H1 (cell line): Measurements from ENCODE around the gene PRSS21. TPM values are rescaled to one million over a fixed set of nuclear protein-coding genes. Genes with fewer than 3 reads are reported as not detected.

Experiments used
- CTCF ChIA-PET: fragments of 300-600 bp; sonication (Branson Sonifier 250); formaldehyde crosslinking; loops from one replicate; lab custom pipeline; 2021; ENCODE audit not compliant: partially characterized antibody; lab: Charles Lee
- POLR2A ChIA-PET: fragments of 300-600 bp; sonication (Branson Sonifier 250); formaldehyde crosslinking; loops from one replicate; lab custom pipeline; 2021; ENCODE audit warnings: inconsistent platforms; ENCODE audit not compliant: partially characterized antibody; lab: Charles Lee
- DNase-seq, 2 experiments: peaks; one replicate each; pipeline versions ENCODE4 v3.0.0 to v3.0.0-alpha.2; 2010 to 2022; ENCODE audit warnings: low spot score in 2 of 2, low read depth in 1 of 2, mixed read lengths in 1 of 2
- FAIRE-seq: peaks from 2 replicates; lab custom pipeline; 2011; peaks lifted over from hg19 to GRCh38; lab: Jason Lieb, UNC
- H2AFZ ChIP-seq: 2 replicates; pipeline ENCODE4 v1.8.1; 2012; ENCODE audit warnings: low read length, inconsistent platforms
- H2AK5ac ChIP-seq: 2 replicates; pipeline ENCODE4 v1.6.1; 2013; ENCODE audit warnings: low read depth, low read length
- H2BK120ac ChIP-seq: replicated peaks from 2 replicates; pipeline ENCODE3; 2013; ENCODE audit warnings: low read depth, low read length, inconsistent platforms
- H2BK12ac ChIP-seq: 2 replicates; pipeline ENCODE4 v1.6.1; 2013; ENCODE audit warnings: low read depth, low read length
- H2BK15ac ChIP-seq: 2 replicates; pipeline ENCODE4 v1.6.1; 2013; ENCODE audit warnings: low read length
- H2BK20ac ChIP-seq: 2 replicates; pipeline ENCODE4 v1.6.1; 2013; ENCODE audit warnings: low read length
- H2BK5ac ChIP-seq: 2 replicates; pipeline ENCODE4 v1.6.1; 2013; ENCODE audit warnings: low read depth, low read length
- H3K14ac ChIP-seq: 2 replicates; pipeline ENCODE4 v1.6.1; 2013; ENCODE audit warnings: inconsistent platforms; ENCODE audit not compliant: insufficient read length
- H3K18ac ChIP-seq: 2 replicates; pipeline ENCODE4 v1.6.1; 2013; ENCODE audit warnings: low read length; ENCODE audit errors: extremely low read depth
- H3K23ac ChIP-seq: 2 replicates; pipeline ENCODE4 v1.6.1; 2013; ENCODE audit warnings: inconsistent platforms; ENCODE audit not compliant: insufficient read length
- H3K23me2 ChIP-seq: 2 replicates; pipeline ENCODE4 v1.6.1; 2013; ENCODE audit warnings: low read depth, low read length
- H3K27ac ChIP-seq: 2 replicates; pipeline ENCODE4 v1.6.1; 2011; ENCODE audit warnings: low read depth, low read length, inconsistent platforms
- H3K27me3 ChIP-seq, 4 experiments: replicated peaks in 1 of 4; 1 replicate in 1 of 4; 2 replicates in 3 of 4; pipeline versions ENCODE4 v1.6.1 to v1.8.1; 2011 to 2013; ENCODE audit warnings: low read length in 3 of 4, mild to moderate bottlenecking in 3 of 4, inconsistent platforms in 2 of 4, mixed read lengths in 2 of 4, moderate library complexity in 1 of 4; ENCODE audit not compliant: control insufficient read depth in 3 of 4, insufficient read depth in 3 of 4; ENCODE audit errors: extremely low read depth in 1 of 4
- H3K36me3 ChIP-seq, 4 experiments: 2 replicates each; pipeline versions ENCODE4 v1.6.1 to v1.8.1; 2011 to 2013; ENCODE audit warnings: mild to moderate bottlenecking in 4 of 4, low read length in 3 of 4, moderate library complexity in 2 of 4, control low read depth in 1 of 4, inconsistent platforms in 1 of 4; ENCODE audit not compliant: insufficient read depth in 4 of 4, control insufficient read depth in 2 of 4
- H3K4ac ChIP-seq: replicated peaks from 2 replicates; pipeline ENCODE3; 2013; ENCODE audit warnings: low read length, low read depth, mixed read lengths, inconsistent platforms; ENCODE audit not compliant: insufficient read length
- H3K4me1 ChIP-seq, 4 experiments: replicated peaks in 1 of 4; 1 replicate in 1 of 4; 2 replicates in 3 of 4; pipeline versions ENCODE4 v1.6.1 to v1.8.1; 2011 to 2013; ENCODE audit warnings: low read length in 3 of 4, inconsistent platforms in 2 of 4, mixed read lengths in 1 of 4; ENCODE audit not compliant: insufficient read depth in 4 of 4, control insufficient read depth in 3 of 4
- H3K4me2 ChIP-seq, 2 experiments: 2 replicates each; pipeline versions ENCODE4 v1.6.1 to v1.8.1; 2011 to 2013; ENCODE audit warnings: low read depth in 2 of 2, low read length in 2 of 2, control low read depth in 1 of 2, inconsistent platforms in 1 of 2, mild to moderate bottlenecking in 1 of 2; ENCODE audit not compliant: insufficient read depth in 1 of 2
- H3K4me3 ChIP-seq, 4 experiments: fragments of 200-600, 300-600 bp in 1 of 4; sonication (generic), shearing (Covaris generic), sonication (Bioruptor Twin) in 1 of 4; 2 replicates each; pipeline versions ENCODE4 v1.5.1 to v1.8.1; 2011 to 2016; ENCODE audit warnings: low read length in 4 of 4, low read depth in 3 of 4, control low read depth in 2 of 4, inconsistent platforms in 2 of 4, mild to moderate bottlenecking in 2 of 4, mixed read lengths in 1 of 4, moderate library complexity in 1 of 4; ENCODE audit not compliant: insufficient read depth in 2 of 4; ENCODE audit errors: extremely low read depth in 1 of 4
- H3K56ac ChIP-seq: replicated peaks from 2 replicates; pipeline ENCODE3; 2013; ENCODE audit warnings: low read depth, mild to moderate bottlenecking, mixed read lengths, low read length, inconsistent platforms; ENCODE audit not compliant: insufficient read length
- H3K79me1 ChIP-seq: 2 replicates; pipeline ENCODE4 v1.6.1; 2013; ENCODE audit warnings: low read depth, low read length, control low read depth
- H3K79me2 ChIP-seq, 2 experiments: 2 replicates each; pipeline versions ENCODE4 v1.6.1 to v1.8.1; 2012 to 2013; ENCODE audit warnings: low read length in 2 of 2, mild to moderate bottlenecking in 2 of 2, inconsistent platforms in 1 of 2; ENCODE audit not compliant: insufficient read depth in 2 of 2, control insufficient read depth in 1 of 2
- H3K9ac ChIP-seq, 4 experiments: replicated peaks in 1 of 4; 1 replicate in 1 of 4; 2 replicates in 3 of 4; pipeline versions ENCODE4 v1.6.1 to v1.8.1; 2011 to 2013; ENCODE audit warnings: low read depth in 3 of 4, low read length in 3 of 4, control low read depth in 2 of 4, mild to moderate bottlenecking in 2 of 4, moderate library complexity in 2 of 4, inconsistent platforms in 1 of 4; ENCODE audit errors: extremely low read depth in 1 of 4
- H3K9me3 ChIP-seq, 2 experiments: 2 replicates each; pipeline versions ENCODE4 v1.6.1 to v1.8.1; 2012 to 2013; ENCODE audit warnings: mild to moderate bottlenecking in 2 of 2, moderate library complexity in 2 of 2, control low read depth in 1 of 2, inconsistent platforms in 1 of 2, low read depth in 1 of 2, low read length in 1 of 2, mixed read lengths in 1 of 2; ENCODE audit not compliant: insufficient read depth in 2 of 2
- H4K20me1 ChIP-seq, 2 experiments: replicated peaks in 1 of 2; 2 replicates each; pipeline versions ENCODE3 to v1.8.1; 2011 to 2013; ENCODE audit warnings: inconsistent platforms in 2 of 2, low read length in 2 of 2, mild to moderate bottlenecking in 1 of 2; ENCODE audit not compliant: insufficient read depth in 2 of 2, control insufficient read depth in 1 of 2
- H4K5ac ChIP-seq: 2 replicates; pipeline ENCODE4 v1.6.1; 2013; ENCODE audit warnings: low read length, low read depth, mixed read lengths, inconsistent platforms; ENCODE audit not compliant: insufficient read length
- H4K8ac ChIP-seq: 2 replicates; pipeline ENCODE4 v1.8.0; 2013; ENCODE audit warnings: mild to moderate bottlenecking, moderate library complexity, low read length, inconsistent platforms; ENCODE audit not compliant: insufficient read depth; ENCODE audit errors: extremely low read depth
- H4K91ac ChIP-seq: replicated peaks from 2 replicates; pipeline ENCODE3; 2013; ENCODE audit warnings: low read length, mixed read lengths, inconsistent platforms; ENCODE audit not compliant: insufficient read length
- ASH2L ChIP-seq: fragments of 200-600, 300-600 bp; sonication (generic); IDR thresholded peaks from one replicate; pipeline ENCODE4 v1.7.1; 2017; ENCODE audit warnings: low read length
- ATF3 ChIP-seq: IDR thresholded peaks from 2 replicates; pipeline ENCODE4 v1.6.1; 2011; ENCODE audit warnings: low read depth, mild to moderate bottlenecking, low read length; ENCODE audit not compliant: insufficient read depth
- BACH1 ChIP-seq: IDR thresholded peaks from 2 replicates; pipeline ENCODE4 v1.6.1; 2012; ENCODE audit warnings: low read length, improper control_type of control experiment
- CREB1 ChIP-seq: IDR thresholded peaks from 2 replicates; pipeline ENCODE4 v1.6.1; 2012; ENCODE audit warnings: inconsistent platforms
- HDAC2 ChIP-seq, 2 experiments: fragments of 300-600 bp in 1 of 2; sonication (generic) in 1 of 2; IDR thresholded peaks; 2 replicates each; pipeline ENCODE4 v1.6.1; 2011 to 2012; ENCODE audit warnings: low read depth in 2 of 2, low read length in 2 of 2, mild to moderate bottlenecking in 2 of 2, moderate library complexity in 2 of 2, borderline replicate concordance in 1 of 2, inconsistent platforms in 1 of 2
- JUND ChIP-seq: IDR thresholded peaks from 2 replicates; pipeline ENCODE4 v1.6.1; 2011; ENCODE audit warnings: mild to moderate bottlenecking, improper control_type of control experiment, low read length
- RNF2 ChIP-seq: fragments of 200-900, 300-1000 bp; sonication (generic); IDR thresholded peaks from 2 replicates; pipeline ENCODE4 v1.7.1; 2016; ENCODE audit warnings: borderline replicate concordance, low read depth, mild to moderate bottlenecking, antibody characterized with exemption, low read length; ENCODE audit not compliant: poor library complexity, severe bottlenecking; ENCODE audit errors: missing control alignments
- SIN3A ChIP-seq, 2 experiments: IDR thresholded peaks in 1 of 2; conservative IDR thresholded peaks in 1 of 2; 2 replicates each; pipeline ENCODE4 v1.6.1; 2011 to 2012; ENCODE audit warnings: low read length in 2 of 2, improper control_type of control experiment in 1 of 2, low read depth in 1 of 2, mild to moderate bottlenecking in 1 of 2
- SIRT6 ChIP-seq: IDR thresholded peaks from one replicate; pipeline ENCODE4 v1.7.1; 2012; ENCODE audit warnings: low read length, inconsistent platforms
- SIX5 ChIP-seq: IDR thresholded peaks from 2 replicates; pipeline ENCODE4 v1.6.1; 2011; ENCODE audit warnings: mild to moderate bottlenecking, low read depth, low read length
- SP4 ChIP-seq: IDR thresholded peaks from 2 replicates; pipeline ENCODE4 v1.6.1; 2012; ENCODE audit warnings: low read length, inconsistent platforms
- TCF12 ChIP-seq: IDR thresholded peaks from 2 replicates; pipeline ENCODE4 v1.6.1; 2011; ENCODE audit warnings: low read depth, mild to moderate bottlenecking, low read length
- WGBS, 2 experiments: shearing (Covaris generic) in 1 of 2; methylation state at CpG; one replicate each; pipeline versions ENCODE4 v1.1.6 to v1.1.7; 2013 to 2015; ENCODE audit warnings: low lambda C conversion rate in 2 of 2, mixed read lengths in 2 of 2, inconsistent platforms in 1 of 2, low coverage in 1 of 2, missing lambda C conversion rate in 1 of 2; ENCODE audit not compliant: insufficient replicate concordance in 2 of 2, insufficient coverage in 1 of 2, insufficient read length in 1 of 2; ENCODE audit errors: extremely low coverage in 1 of 2, missing lambda C conversion rate in 1 of 2; 5-methylcytosine and 5-hydroxymethylcytosine counted together
- polyA plus RNA-seq, 7 experiments: library from polyadenylated mRNA; depleted of rRNA in 3 of 7; stranded (reverse) in 5 of 7; unstranded in 2 of 7; fragments of >200 nt in 5 of 7; fragments of 200-250 nt in 2 of 7; gene quantifications; 1 replicate in 5 of 7; 2 replicates in 1 of 7; 4 replicates in 1 of 7; pipeline versions ENCODE4 v1.2.1 to v1.2.3, GENCODE V29; 2011 to 2013; ENCODE audit warnings: missing spikeins in 2 of 7, mixed read lengths in 2 of 7
- total RNA-seq: library from RNA; stranded (reverse); fragmentation: NEBNext Ultra II Directional; extraction: Animal tissue kit (Norgen Biotek cat#: 25700); gene quantifications from 2 replicates; pipeline ENCODE4 v1.2.1, GENCODE V29; 2021

PRSS21 gene
- total and polyA plus RNA-seq, 2 of the 8 experiments (the other 6 are each of a cell fraction or from before 2014, with no cell fraction given), result 0.76 to 1.0 TPM

GRCh38 chr16:2775131-2775716 is 41.8 kb upstream of the PRSS21 start:
- H4K8ac ChIP-seq, result no peak overlapping the region
- no peak overlapping the region for H4K5ac ChIP-seq
- no peak overlapping the region for H2AK5ac ChIP-seq
- no peak overlapping the region for H3K56ac ChIP-seq
- H3K9ac ChIP-seq, result no peak overlapping the region
- no peak overlapping the region for H2BK15ac ChIP-seq
- no peak overlapping the region for H3K4ac ChIP-seq
- ChIA-PET CTCF (interaction anchor here (0.9 to 1.3 kb wide), 3 partner anchors 21 to 201 kb away, joined by 3 to 4 read pairs (median 3); no protein-coding TSS in a partner anchor), POLR2A (interaction anchor here (1.3 to 9.5 kb wide), 9 partner anchors 8 to 108 kb away, joined by 3 to 180 read pairs (median 16); partner anchors contain the start of genes FLYWCH2 and SRRM2)
- H3K79me2 ChIP-seq, result peaks cover 12 to 34% of the 10 kb centered on the region in 2 experiments
- no peak overlapping the region for H2BK12ac ChIP-seq
- 94% methylated on average over 7 of the region's 7 CpGs; no CpG with 5 or more reads in 1 of the 2 experiments for WGBS, 2 experiments
- peaks cover 12 to 22% of the 10 kb centered on the region in 2 experiments for H4K20me1 ChIP-seq
- FAIRE-seq (no peak), DNase-seq (no peak)
- H3K27ac ChIP-seq, result no peak overlapping the region
- peaks cover 10% of the 10 kb centered on the region; the same call in 1 of the 2 replicates for H3K79me1 ChIP-seq
- no peak overlapping the region for H3K18ac ChIP-seq
- H2BK20ac ChIP-seq, result no peak overlapping the region
- H3K23me2 ChIP-seq, result peaks cover 10% of the 10 kb centered on the region; the same call in 1 of the 2 replicates
- no peak overlapping the region for H2BK120ac ChIP-seq
- H4K91ac ChIP-seq, result no peak overlapping the region
- H2AFZ ChIP-seq, result no peak overlapping the region
- no peaks in the 10 kb centered on the region for H3K9me3 ChIP-seq
- H3K4me2 ChIP-seq, result peak overlapping the region in 1 of 2 experiments; percentile 88; a peak in 1 of 4 replicates
- no peak overlapping the region for H3K23ac ChIP-seq
- no peaks in the 10 kb centered on the region for H3K27me3 ChIP-seq
- no peak overlapping the region for H3K14ac ChIP-seq
- H3K4me3 ChIP-seq, result no peak overlapping the region
- H2BK5ac ChIP-seq, result no peak overlapping the region
- peaks cover 0 to 4% (median 1%) of the 10 kb centered on the region in 4 experiments; a peak in 6 of 7 replicates for H3K4me1 ChIP-seq
- peaks cover 19 to 47% (median 27%) of the 10 kb centered on the region in 4 experiments; a peak in 7 of 8 replicates for H3K36me3 ChIP-seq
- TF ChIP-seq ASH2L (no peak), BACH1 (no peak), SIN3A (conservative IDR thresholded peaks at IDR 0.05 in 1 of 2, IDR thresholded peaks at IDR 0.05 in 1 of 2; ENCODE audit: low read depth in 1 of 2, low read length in 2 of 2) (no peak), CREB1 (no peak), SP4 (no peak), TCF12 (no peak), SIRT6 (no peak), SIX5 (no peak), RNF2 (no peak), HDAC2 (IDR thresholded peaks at IDR 0.05; ENCODE audit: borderline replicate concordance in 1 of 2, low read depth in 2 of 2, low read length in 2 of 2) (no peak), JUND (no peak), ATF3 (no peak)
